GM21390 (cell line): ENCODE data around the gene AJUBA.
A peak's percentile ranks its signal among the peaks of the same experiment; 100 is the strongest.
"Not testable (repeated sequence)": the region's sequence is repeated elsewhere in the genome, so short reads cannot be mapped to it uniquely, and the experiment has no call there.

Experiments
- ATAC-seq: cut with Tn5 transposase; IDR thresholded peaks from one replicate; pipeline ENCODE4 v1.9.1; 2021; ENCODE audit not compliant: unreplicated experiment

The AJUBA gene

GRCh38 chr14:22952418-22952817 is 29.9 kb downstream of the AJUBA start:
- no peak for ATAC-seq

- ATAC-seq: not testable (repeated sequence)
Measured at GRCh38 chr14:22951795-22952194, 30.6 kb downstream of the AJUBA start.

GRCh38 chr14:22945642-22946041 is 36.7 kb downstream of the AJUBA start:
- no peak for ATAC-seq

GRCh38 chr14:22939684-22940083 is 42.7 kb downstream of the AJUBA start:
- no peak for ATAC-seq

- ATAC-seq: no peak
Measured at GRCh38 chr14:22935156-22935555, 47.2 kb downstream of the AJUBA start.

GRCh38 chr14:22932146-22932545 is 50.2 kb downstream of the AJUBA start:
- ATAC-seq: no peak

- ATAC-seq: no peak
Measured at GRCh38 chr14:22929961-22930364, 52.4 kb downstream of the AJUBA start.

- ATAC-seq: peak; percentile 89
Measured at GRCh38 chr14:22929104-22929960, 53.0 kb downstream of the AJUBA start, which contains the start of gene PRMT5. Gene PRMT5, minus strand, starts transcription at chr14:22929376. Its CDS starts 15 bp downstream, at chr14:22929361.

- ATAC-seq: no peak
Measured at GRCh38 chr14:22928237-22929103, 53.9 kb downstream of the AJUBA start.

- ATAC-seq: no peak
Measured at GRCh38 chr14:22926316-22926715, 56.0 kb downstream of the AJUBA start.

GRCh38 chr14:22925513-22925912 is 56.8 kb downstream of the AJUBA start:
- ATAC-seq: no peak

- ATAC-seq: no peak
Measured at GRCh38 chr14:22923746-22924145, 58.6 kb downstream of the AJUBA start.

GRCh38 chr14:22922294-22922693 is 60.1 kb downstream of the AJUBA start:
- no peak for ATAC-seq
